IPS-NIHi11 (cell line): ENCODE results near the gene DOK4.
"Not testable (repeated sequence)": the region's sequence is repeated elsewhere in the genome, so short reads cannot be mapped to it uniquely, and the experiment has no call there.

Experiments used
- DNase-seq: peaks from one replicate; pipeline ENCODE4 v3.0.0; 2012; ENCODE audit warnings: mixed read lengths, low spot score

DOK4 gene

DNA sequence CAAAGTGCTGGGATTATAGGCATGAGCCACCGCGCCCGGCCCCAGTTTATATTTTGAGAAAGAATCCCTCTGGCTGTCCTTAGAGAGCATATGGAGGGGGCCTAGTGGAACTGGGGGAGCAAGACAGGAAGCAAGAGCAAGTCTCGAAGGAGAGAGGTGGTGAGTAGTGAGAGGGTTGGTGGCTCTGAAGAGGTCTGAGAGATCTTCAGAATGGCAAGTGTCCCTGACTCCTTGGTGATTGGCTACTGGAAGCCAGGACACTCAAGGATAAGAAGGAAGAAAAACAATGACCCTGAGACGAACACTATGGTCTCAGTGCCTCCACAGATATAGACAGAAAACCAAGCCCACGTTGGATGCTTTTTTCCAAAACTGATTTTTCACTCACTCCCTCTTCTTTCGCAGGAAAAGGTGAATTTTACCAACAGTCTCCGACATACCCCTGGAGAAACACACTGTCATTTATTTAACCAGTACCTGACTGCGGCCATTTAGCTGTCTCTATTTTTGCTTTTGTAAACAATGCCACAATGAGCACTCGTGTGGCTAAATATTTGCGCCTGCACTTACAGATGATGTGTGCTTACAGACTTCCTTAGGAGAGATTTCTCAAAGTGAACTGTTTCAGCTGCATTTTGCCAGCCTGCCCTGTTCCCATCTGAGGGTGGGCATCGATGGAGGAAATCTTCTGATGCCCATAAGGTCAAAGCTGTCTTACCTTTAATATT, 15.9 kb upstream of the DOK4 start:
- DNase-seq = no peak

DNA sequence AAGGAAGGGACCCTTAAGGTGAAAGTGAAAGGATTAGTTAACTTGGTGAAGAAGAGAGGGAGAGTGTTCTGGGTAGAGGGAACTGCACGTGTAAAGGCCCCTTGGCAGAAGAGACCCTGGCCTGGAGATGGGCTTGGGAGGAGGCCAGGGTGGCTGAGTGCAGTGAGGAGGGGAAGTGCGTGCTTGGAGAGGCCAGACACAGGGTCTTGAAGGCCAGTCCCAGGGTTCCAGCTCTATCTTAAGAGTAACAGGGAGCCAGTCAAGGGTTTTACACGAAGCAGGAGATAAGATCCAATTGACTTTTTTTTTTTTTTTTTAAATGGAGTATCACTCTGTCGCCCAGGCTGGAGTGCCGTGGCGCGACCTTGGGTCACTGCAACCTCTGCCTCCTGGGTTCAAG, 15.2 kb upstream of the DOK4 start:
- no peak for DNase-seq

DNA sequence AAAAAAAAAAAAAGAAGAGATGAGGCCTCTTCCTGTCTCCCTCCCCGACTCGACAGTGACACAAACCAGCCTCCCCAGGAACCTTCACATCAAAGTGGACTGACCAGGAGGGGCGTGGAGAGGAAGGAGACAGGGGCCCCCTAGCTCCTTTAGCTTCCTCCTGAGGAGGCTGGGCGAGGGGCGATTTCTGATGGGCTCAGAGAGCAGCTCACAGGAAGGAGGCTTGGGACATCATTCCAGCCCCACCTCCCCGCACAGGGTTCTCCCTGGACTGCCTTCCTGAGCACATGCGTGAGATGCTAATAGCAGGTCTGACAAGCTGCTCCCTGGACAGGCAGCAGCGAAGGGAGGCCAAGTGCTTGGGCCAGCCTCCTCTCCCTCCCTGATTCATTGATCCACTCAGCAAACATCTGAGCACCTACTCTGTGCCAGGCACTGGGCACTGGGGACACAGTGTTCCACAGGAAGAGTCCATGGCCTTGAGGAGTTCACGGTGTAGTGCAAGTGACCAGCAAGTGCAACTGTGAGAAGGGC, 14.4 kb upstream of the DOK4 start:
- DNase-seq = no peak

DNA sequence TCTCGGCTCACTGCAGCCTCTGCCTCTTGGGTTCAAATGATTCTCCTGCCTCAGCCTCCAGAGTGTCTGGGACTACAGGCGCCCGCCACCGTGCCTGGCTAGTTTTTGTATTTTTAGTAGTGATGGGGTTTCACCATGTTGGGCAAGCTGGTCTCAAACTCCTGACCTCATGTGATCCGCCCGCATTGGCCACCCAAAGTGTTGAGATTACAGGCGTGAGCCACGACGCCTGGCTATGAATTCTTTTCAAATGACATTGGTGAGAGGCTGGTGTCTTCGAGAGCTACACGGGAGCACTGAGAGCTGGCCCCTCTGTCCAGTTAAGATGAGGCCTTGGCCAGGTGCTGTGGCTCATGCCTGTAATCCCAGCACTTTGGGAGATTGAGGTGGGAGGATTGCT, 13.6 kb upstream of the DOK4 start:
- DNase-seq = not testable (repeated sequence)

DNA sequence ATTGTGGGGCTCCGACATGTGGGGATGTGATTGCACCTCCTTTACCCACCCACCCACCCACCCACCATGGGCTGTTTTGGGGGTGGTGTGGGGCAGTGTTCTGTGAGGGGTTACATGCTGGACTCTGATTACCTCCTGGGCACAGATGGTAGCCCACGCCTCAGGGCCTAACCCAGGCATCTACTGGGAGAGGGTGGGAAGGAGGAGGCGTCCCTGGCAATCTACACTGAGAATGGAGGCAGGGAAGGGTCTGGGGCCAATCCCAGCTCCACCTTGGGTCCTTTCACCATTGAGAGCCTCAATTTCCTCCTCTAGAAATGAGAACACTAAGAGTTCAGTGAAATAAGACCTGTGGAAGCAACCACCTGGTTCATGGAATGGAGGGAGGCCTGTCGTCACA, 11.7 kb upstream of the DOK4 start:
- DNase-seq = no peak

DNA sequence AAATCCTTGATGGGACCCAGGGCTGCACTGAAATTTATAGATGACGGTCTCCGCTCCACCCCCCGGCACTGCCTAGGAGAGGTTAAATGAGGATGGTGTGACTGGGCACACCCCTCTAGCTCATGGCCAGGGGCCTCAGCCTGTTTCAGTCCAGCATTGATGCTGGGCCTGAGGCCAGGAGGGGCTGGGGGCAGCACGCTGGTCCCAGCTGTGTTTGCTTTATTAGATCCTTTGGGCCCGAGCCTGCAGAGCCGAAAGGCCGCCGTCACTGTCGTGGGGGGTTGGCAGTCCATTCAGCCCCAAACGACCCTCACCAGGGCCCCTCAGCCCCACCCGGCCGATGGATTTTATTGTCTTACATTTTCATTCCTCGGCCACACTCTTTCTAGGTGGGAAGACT, 10.8 kb upstream of the DOK4 start:
- DNase-seq = no peak

DNA sequence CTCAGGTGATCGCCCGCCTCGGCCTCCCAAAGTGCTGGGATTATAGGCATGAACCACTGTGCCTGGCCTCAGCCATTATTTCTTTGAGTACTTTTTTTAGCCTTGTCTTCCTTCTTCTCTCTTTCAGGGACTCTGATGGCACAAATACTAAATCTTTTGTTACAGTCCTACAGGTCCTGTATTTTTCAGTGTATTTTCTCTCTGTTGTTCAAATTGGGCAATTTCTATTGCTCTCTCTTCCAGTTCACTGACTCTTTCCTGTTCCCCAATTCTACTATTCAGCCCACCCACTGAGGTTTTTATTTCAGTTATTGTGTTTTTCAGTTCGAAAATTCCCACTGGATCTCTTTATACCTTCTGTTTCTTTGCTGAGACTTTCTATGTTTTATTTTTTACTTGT, 7.5 kb upstream of the DOK4 start:
- no peak for DNase-seq

DNA sequence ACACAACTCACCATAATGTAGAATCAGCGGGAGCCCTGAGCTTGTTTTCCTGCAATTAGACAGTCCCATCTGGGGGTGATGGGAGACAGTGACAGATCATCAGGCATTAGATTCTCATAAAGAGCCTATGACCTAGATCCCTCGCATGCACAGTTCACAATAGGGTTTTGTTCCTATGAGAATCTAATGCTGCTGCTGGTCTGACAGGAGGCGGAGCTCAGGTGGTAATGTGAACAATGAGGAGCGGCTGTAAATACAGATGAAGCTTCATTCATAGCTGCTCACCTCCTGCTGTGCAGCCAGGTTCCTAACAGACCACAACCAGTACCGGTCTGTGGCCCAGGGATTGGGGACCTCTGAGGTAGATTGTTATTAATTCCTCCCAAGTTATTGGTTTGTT, 2.9 kb upstream of the DOK4 start:
- DNase-seq = no peak

DNA sequence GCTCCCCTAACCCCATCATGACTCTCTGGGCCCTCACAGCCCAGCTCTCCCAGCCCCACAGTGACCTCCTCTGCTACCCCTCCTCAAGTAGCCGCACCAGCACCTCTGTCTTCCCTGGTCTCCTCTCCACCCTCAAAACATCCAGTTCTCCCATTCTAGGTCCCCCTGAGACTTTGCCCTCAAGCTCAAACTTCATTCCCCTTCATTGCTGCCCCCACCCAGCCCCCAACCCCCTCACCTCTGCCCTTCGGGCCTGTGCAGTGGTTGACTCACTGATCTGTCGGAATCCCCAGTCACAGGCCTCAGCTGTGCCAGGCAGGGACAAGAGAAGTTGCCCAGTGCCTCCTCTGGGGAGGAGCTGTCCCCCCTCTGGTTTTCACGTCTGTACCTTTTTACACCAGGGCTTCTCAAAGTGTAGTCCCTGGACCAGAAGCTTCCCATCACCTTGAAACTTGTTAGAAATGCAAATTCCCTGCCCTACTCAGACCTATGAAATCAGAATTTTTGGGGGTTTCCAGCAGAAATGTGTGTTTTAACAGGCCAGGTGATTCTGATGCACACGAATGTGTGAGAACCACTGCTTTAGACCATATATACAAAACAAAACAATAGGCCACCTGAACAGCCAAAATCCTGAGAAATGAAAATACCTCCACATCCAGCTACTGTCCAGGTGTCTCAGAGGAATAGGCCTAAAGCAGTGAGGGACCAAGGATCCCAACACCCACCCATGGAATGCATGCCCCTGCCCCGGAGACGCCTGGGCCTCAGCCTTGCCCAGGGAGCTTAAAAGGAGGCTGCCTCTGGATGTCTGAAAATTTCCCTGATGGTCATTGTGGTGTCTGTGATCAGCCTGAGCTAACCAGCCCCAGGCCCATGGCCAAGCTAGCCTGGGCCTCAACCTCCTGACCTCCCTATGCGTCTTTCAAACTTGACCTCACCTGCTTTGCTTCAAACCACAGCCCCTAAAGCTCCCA, 853 bp upstream of the DOK4 start:
- no peak for DNase-seq

DNA sequence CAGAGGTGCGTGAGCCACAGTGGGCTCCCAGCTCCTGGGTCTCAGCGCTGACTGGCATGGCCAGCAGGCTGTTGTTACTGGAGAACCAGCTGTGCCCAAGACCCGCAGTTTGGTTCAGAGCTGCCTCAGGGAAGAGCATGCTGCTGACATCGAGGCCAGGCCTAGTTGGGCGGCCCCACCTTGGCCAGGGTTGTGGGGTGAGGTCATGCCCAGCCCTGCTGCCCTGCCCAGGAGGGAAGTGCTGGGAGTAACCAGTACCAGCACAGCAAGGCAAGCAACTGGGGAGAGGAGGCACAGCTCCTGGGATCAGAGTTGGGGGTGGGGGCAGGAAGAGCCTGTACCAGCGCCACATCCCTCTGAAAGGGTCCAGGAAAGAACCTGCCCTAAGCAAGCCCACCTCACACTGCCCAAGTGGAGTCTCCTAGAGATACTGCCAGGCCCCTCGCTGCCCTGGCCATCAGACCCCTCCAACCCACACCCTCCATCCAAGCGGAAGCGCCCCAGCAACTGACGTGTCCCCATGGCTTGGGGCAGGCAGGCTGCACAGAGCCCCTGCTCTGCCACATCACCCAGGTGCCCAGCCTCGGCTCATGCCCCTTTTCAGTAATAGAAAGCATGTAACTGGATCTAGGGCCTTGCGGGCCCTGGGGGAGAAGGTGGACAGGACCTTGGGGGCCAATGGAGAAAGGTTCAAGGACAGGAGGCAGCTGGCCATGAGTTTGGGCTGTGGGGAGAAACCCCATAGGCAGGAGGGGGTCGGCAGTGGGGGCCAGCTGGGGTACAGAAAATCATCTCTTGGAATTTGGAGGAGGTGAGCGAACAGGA, 990 bp downstream of the DOK4 start:
- no peak for DNase-seq

DNA sequence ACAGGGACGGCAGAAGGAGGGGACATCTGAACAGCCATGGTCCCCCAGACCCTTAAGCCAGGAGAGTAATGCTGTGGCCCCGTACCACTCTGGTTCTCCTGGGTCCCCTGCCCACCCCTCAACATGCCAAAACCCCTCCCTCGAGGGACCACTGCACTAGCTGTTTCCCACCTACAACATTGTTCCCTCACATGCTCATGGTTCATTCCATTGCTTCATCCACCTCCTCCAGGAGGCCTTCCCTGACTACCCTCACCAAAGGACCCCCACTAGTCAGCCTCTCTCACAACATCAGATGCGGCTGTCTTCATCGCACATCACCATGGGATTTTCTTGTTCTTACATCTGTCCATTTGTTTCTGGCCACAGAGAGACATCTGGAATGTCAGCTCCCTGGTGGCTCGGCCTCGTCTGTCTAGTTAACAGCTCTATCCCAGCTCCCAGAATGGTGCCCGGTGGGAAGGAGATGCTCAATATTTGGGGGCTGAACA, 1.7 kb downstream of the DOK4 start:
- DNase-seq = no peak

DNA sequence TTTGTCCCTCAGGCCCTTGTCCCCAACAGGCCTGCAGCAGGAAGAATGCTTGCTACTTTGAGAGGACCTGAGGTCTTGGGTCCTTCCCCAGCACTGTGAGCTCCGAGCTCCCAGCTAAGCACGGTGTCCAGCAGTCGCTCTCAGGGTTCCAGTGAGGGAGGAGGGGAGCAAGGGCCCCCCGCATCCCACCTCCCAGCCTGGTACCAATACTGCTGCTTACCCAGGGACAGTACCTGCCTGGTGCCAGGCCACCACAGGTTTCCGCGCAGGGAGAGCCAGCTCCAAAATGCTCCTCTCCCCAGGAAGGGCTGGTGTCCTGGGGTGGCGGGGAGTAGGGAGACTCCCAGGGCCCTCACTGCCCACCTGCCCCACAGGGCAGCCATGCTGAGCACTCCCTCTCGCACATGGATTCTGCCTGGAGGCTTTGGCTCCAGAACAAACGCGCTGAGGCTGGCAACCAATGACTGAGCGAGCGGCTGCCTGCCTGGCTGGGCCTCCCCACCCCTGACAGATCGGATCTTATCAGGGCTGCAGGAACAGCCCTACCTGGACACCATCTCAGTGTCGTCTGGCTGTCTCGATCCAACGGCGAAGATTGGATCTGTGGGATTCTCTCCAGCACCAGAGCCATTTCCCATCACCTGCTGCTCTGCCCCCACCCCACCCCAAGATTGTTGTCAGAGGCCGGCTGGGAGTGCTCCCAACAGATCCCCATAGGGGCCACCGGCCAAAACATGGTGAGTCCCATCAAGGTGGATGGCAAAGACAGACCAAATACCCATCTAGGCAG, 2.4 kb downstream of the DOK4 start:
- no peak for DNase-seq

DNA sequence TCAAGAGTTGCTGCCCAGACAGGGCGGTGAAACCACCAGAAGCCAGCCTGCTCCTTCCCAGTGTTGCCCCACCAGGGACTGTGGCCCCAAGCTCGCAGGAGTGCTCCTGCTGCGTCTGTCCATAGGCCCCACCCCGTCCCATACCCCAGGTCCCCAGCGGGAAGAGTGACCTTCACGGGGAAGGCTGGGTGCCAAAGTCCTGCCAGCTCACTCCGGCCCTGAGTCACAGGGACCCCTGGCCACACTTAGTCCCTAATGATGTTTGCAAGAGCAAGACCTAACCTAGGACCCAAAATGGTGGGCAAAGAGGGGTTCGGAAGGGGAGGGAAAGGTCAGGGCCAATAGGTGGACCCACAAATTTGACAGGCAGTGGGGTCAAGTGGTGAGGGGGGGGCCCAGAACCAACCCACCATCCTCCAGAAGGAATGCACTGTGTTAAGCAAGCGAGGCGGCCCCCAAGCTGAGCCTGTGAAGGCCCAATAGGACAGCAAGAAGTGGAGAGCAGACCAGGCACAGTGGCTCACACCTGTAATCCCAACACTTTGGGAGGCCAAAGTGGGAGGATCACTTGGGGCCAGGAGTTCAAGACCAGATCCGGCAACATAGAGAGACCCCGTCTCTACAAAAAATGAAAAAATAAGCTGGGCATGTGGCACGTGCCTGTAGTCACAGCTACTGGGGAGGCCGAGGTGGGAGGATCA, 3.3 kb downstream of the DOK4 start:
- DNase-seq = no peak

DNA sequence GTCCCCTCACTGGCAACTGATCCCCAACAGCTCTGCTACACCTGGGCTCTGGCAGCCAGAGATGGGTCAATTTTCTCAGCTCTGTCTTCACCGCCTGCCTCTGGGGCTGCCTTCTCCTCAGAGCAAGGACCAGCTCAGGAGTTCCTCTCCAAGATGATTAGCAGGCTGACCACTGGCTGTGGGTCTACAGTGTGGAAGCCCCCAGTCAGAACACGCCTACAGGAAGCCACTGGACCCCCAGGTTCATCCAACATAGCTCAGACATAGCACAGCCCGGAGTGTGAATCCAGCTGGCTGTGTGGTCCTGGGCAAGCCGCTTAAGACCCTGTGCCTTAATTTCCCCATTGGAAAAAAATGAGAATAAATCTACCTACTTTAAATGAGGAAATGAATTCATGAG, 4.9 kb downstream of the DOK4 start:
- no peak for DNase-seq

DNA sequence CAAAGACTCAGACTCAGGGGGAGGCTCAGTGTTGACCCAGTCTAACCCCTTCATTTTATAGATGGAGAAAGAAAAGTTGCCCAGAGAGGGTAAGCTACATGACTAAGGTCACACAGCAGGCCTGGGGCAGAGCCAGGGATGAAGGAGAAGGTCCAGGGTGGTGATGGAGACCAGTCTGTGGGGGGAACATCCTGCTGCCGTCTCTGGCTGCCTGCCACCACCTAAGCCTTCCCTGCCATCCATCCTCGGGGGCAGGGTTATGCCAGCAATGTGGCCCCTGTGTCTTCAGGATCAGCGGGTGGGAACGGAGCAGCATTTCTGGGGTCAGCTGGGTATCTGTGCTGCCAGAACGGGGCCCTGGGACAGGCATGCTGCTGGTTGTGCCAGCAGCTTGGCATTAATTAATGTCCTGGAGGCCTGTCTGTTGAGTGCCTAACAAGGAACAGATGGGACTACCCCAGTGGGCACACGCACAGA, 5.5 kb downstream of the DOK4 start:
- no peak for DNase-seq

DNA sequence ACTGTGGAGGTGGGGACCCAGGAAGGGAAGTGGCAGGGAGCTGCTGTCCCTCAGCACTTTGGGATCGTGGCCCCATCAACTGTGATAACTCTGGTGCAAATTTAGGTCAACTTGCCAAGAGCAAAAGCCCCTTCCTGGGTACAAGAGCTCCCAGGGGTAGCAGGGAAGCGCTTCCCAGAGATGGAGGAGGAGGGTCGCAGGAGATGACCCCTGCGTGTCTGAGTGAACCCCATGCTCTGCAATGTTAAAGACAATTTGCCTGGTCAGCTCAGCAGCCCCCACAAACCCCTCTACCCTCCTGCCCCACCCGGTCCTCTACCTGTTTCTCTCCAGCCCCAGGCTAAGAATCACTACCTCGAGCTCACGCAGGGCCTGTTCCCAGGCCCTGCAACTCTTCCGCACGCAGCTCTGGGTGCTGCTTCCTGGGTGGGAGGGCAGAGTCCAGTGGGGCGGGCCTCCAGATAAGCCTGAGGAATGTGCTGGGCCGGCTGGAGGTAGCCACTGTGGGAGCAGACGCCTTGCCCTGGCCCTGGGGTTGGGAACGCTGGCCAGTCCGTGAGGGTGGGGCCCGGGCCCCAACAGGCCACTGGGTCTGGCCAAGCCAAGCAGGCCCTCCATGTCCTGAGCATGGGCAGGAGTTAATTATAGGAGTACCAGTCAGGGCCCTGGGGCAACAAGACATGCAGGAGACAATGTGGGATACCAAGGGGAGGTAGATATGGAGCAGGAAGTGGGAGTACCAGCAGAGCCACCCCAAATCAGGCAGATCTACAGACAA, 6.1 kb downstream of the DOK4 start:
- DNase-seq = peak; percentile 68

DNA sequence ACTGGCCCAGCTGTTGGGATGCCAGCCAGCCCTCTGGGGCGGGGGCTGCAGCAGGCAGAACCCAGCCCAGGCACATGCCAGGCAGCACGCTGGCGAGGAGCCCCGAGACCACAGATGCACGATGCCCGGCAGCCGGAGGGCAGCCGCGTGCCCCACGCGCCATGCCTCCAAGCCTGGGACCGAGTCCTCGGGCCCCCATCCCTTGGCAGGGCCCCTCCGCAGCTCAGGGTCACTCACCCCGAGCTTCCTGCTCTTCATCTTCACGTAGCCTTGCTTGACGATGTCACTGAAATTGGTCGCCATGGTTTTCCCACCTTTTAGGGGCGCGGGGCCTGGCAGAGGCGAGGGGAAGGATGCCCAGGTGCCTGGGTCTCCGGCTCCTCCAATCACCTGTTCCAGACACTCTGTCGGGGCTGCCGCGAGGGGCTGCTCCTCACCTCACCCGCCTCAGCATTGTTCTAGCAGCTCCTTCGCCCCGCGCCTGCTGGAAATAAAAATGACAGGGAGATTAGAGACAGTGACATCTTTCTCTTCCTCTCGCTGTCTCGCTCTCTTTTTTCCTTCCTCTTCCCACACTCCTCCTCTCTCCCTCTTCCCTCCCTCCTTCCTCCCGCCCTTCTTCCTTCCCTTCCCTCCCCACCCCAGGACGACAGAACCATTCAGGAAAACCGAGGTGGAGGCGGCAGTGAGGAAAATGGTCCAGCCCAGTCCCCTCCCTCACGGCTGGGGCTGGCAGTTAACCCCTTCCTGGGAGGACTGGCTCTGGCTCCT, 6.9 kb downstream of the DOK4 start:
- peak; percentile 84 for DNase-seq

DNA sequence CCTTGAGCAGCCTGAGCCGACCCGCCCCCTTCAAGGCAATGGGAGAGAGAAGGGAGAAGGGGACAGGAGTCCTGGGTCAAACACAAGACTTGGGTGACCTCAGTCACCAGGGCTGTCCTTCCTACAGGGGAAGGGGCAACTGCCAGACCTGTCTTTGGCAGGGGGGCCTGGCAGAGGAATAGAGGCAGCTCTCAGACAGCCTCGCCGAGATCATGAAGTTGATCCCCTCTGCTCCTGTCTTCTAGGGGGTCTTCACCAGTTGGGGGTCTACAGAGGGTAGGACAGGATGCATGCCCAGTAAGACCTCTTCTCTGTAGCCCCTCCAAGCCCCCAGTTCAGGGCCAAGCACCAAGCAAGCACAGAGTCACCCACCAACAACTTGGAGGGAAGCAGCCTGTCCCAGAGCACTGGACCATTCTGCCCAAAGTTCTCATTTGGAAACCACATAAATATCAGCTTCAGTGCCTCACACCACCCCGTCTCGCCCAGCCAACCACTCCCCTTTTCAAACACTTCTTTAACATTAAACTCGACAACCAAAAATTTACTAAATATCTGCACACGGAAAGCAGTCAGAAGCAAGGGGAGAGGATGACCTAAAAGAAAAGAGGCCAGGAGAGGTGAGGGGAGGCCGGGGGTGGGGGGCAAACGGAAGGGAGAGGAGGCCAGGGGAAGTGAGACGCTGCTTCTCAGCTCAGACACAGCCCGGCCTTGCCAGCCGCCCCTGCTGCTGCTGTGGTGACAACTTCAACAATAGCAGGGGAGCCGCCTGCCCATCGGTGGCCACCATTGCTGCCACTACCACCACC, 7.7 kb downstream of the DOK4 start:
- no peak for DNase-seq
